HG02610 (cell line): Measurements from ENCODE around the gene GPANK1.

ENCODE experiments used
- ATAC-seq: cut with Tn5 transposase; IDR thresholded peaks from one replicate; pipeline ENCODE4 v1.9.1; 2021; ENCODE audit warnings: mild to moderate bottlenecking, moderate library complexity; ENCODE audit not compliant: unreplicated experiment

Gene GPANK1

GRCh38 chr6:31663126-31663960, 1.5 kb downstream of the GPANK1 start:
- no peak for ATAC-seq

GRCh38 chr6:31662124-31662723, 2.6 kb downstream of the GPANK1 start:
- ATAC-seq = no peak

GRCh38 chr6:31661262-31662123, 3.3 kb downstream of the GPANK1 start:
- ATAC-seq = no peak

GRCh38 chr6:31660381-31661261, 4.2 kb downstream of the GPANK1 start, which contains the start of gene C6orf47:
C6orf47 (minus strand) TSS chr6:31660778; CDS start chr6:31659947, 831 bp downstream.
- peak; percentile 60 for ATAC-seq

- ATAC-seq = no peak
Measured at GRCh38 chr6:31659649-31660380, 5.0 kb downstream of the GPANK1 start.

- ATAC-seq = no peak
Measured at GRCh38 chr6:31658983-31659648, 5.7 kb downstream of the GPANK1 start.

- ATAC-seq = no peak
Measured at GRCh38 chr6:31658158-31658688, 6.6 kb downstream of the GPANK1 start.

- ATAC-seq = no peak
Measured at GRCh38 chr6:31657406-31658157, 7.2 kb downstream of the GPANK1 start.

GRCh38 chr6:31655349-31656237, 9.2 kb downstream of the GPANK1 start, which contains the start of gene APOM:
APOM (plus strand) TSS chr6:31655894; CDS start chr6:31655967, 73 bp downstream.
- ATAC-seq = no peak

- ATAC-seq = no peak
Measured at GRCh38 chr6:31654574-31655348, 10.0 kb downstream of the GPANK1 start.

GRCh38 chr6:31652925-31653724, 11.7 kb downstream of the GPANK1 start:
- ATAC-seq = peak; percentile 47

GRCh38 chr6:31651602-31652191, 13.1 kb downstream of the GPANK1 start:
- ATAC-seq = peak; percentile 44

- ATAC-seq = no peak
Measured at GRCh38 chr6:31645325-31645724, 19.5 kb downstream of the GPANK1 start.

- no peak for ATAC-seq
Measured at GRCh38 chr6:31643818-31644454, 20.9 kb downstream of the GPANK1 start.
